Endothelial cell (in vitro differentiated cells): ENCODE measurements around the gene FAM163A. TPM values are rescaled to one million over a fixed set of nuclear protein-coding genes. Genes with fewer than 3 reads are reported as not detected.
"Not testable (repeated sequence)": the region's sequence is repeated elsewhere in the genome, so short reads cannot be mapped to it uniquely, and the experiment has no call there.

Source experiments
- DNase-seq: peaks from one replicate; pipeline ENCODE4 v3.0.0; 2021; ENCODE audit warnings: low spot score
- H3K27ac Mint-ChIP-seq: one replicate; pipeline ENCODE4 v1.8.0; 2021; ENCODE audit warnings: mixed read lengths, inconsistent platforms; ENCODE audit not compliant: unreplicated experiment
- H3K27me3 Mint-ChIP-seq: one replicate; pipeline ENCODE4 v1.8.0; 2021; ENCODE audit warnings: mild to moderate bottlenecking, moderate library complexity, mixed read lengths, inconsistent platforms; ENCODE audit not compliant: unreplicated experiment
- H3K36me3 Mint-ChIP-seq: one replicate; pipeline ENCODE4 v1.8.0; 2021; ENCODE audit warnings: mild to moderate bottlenecking, low read depth, mixed read lengths, inconsistent platforms; ENCODE audit not compliant: unreplicated experiment
- H3K4me1 Mint-ChIP-seq: one replicate; pipeline ENCODE4 v1.8.0; 2021; ENCODE audit warnings: mild to moderate bottlenecking, mixed read lengths, inconsistent platforms; ENCODE audit not compliant: unreplicated experiment
- H3K4me3 Mint-ChIP-seq: one replicate; pipeline ENCODE4 v1.8.0; 2021; ENCODE audit warnings: mild to moderate bottlenecking, mixed read lengths, inconsistent platforms; ENCODE audit not compliant: unreplicated experiment
- H3K9me3 Mint-ChIP-seq: one replicate; pipeline ENCODE4 v1.8.0; 2021; ENCODE audit warnings: mixed read lengths, inconsistent platforms; ENCODE audit not compliant: unreplicated experiment
- CTCF ChIP-seq: fragments of 200-600 bp; sonication (generic); IDR thresholded peaks from one replicate; pipeline ENCODE4 v1.5.0; 2021; ENCODE audit warnings: antibody characterized with exemption; ENCODE audit not compliant: unreplicated experiment
- long read RNA-seq: library from polyadenylated mRNA; unstranded; transcript quantifications from one replicate; pipeline ENCODE4 v2.0.0, GENCODE V29; 2020; ENCODE audit not compliant: unreplicated experiment
- total RNA-seq: library from RNA; stranded (reverse); fragmentation: NEBNext Ultra II Directional; extraction: Animal tissue kit (Norgen Biotek cat#: 25700); gene quantifications from one replicate; pipeline ENCODE4 v1.2.1, GENCODE V29; 2021; ENCODE audit not compliant: unreplicated experiment

The FAM163A gene
- total RNA-seq = not detected
- long read RNA-seq = 0 reads

DNA sequence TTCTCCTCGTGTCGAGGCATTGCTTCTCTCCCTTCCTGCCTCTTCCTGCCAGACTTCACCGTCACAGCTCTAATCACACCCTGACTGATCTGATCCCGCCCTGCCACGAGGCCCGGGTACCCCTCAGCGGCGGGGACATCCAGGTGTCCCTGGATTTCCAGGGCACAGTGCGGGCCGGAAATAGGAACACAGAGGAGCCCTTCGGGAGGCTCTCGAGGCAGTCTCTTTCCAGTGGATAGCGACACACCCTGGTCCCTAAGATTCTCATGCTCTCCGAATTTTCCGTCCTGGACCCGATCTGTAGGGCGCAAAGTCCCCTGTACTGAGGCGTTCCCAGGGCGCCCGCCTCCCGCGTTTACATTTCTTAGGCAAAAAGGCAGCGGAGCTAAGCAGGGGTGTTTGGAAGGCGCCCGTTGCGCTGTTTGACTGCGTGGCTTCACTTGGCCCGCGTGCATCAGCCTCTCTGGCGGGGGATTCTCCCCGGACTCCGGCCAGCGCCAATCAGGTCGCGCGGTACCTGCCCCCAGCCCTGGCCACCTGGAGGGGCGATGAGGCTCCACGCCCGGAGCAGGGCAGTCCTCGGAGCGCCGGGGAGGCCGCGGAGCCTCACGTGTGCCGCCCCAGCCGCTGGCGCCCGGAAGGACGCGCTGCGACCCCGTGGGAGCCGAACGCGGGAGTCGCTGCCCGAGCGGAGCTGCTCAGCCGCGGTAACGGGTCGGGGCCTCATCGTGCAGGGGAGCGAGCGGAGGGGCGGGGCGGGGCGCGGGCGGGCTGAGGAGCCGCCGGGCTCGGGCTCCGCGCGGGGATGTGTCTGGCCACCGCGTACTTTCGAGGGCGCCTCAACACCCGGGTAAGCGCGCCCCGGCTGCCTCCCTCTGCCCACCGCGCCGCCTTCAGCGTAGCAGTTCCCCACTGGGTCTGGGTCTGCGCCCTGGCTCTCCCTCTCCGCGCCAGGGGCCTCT, at the start of gene FAM163A:
Gene FAM163A, plus strand, starts transcription at position 575 of the 962 bp plus-strand sequence. CDS start 69,807 bp downstream, outside the sequence.
- Mint-ChIP-seq H3K36me3 (no peaks in the 10 kb centered on the region), H3K4me1 (peaks cover 2% of the 10 kb centered on the region), H3K9me3 (no peaks in the 10 kb centered on the region), H3K27ac (no peak within 1 kb of the TSS), H3K27me3 (peaks cover 19% of the 10 kb centered on the region), H3K4me3 (no peak within 1 kb of the TSS)
- DNase-seq = peak; percentile 24
- no peak for TF ChIP-seq CTCF

DNA sequence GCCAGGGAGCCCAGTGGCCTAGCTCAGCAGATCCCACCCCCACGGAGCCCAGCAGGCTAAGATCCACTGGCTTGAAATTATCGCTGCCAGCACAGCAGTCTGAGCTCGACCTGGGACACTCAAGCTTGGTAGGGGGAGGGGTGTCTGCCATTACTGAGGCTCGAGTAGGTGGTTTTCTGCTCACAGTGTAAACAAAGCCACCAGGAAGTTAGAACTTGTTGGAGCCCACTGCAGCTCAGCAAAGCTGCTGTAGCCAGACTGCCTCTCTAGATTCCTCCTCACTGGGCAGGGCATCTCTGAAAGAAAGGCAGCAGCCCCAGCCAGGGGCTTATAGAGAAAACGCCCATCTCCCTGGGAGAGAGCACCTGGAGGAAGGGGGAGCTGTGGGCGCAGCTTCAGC, 48.6 kb upstream of the FAM163A start:
- H3K9me3 Mint-ChIP-seq, H3K27ac Mint-ChIP-seq, H3K36me3 Mint-ChIP-seq, H3K4me3 Mint-ChIP-seq, H3K4me1 Mint-ChIP-seq, H3K27me3 Mint-ChIP-seq, DNase-seq: not testable (repeated sequence)

- H3K27me3 Mint-ChIP-seq = no peaks in the 10 kb centered on the region
- no peaks in the 10 kb centered on the region for H3K4me1 Mint-ChIP-seq
- H3K36me3 Mint-ChIP-seq = no peaks in the 10 kb centered on the region
- no peak overlapping the region for H3K27ac Mint-ChIP-seq
- no peak for TF ChIP-seq CTCF
- H3K4me3 Mint-ChIP-seq = no peak overlapping the region
- DNase-seq = no peak
- H3K9me3 Mint-ChIP-seq = peaks cover 3% of the 10 kb centered on the region
Measured at GRCh38 chr1:179702946-179703539, 40.0 kb upstream of the FAM163A start.

GRCh38 chr1:179706339-179706941, 36.7 kb upstream of the FAM163A start:
- no peak overlapping the region for H3K27ac Mint-ChIP-seq
- no peaks in the 10 kb centered on the region for H3K36me3 Mint-ChIP-seq
- no peaks in the 10 kb centered on the region for H3K9me3 Mint-ChIP-seq
- H3K4me1 Mint-ChIP-seq = no peaks in the 10 kb centered on the region
- H3K27me3 Mint-ChIP-seq = no peaks in the 10 kb centered on the region
- peak; percentile 74 for TF ChIP-seq CTCF
- peak; percentile 64 for DNase-seq
- no peak overlapping the region for H3K4me3 Mint-ChIP-seq

DNA sequence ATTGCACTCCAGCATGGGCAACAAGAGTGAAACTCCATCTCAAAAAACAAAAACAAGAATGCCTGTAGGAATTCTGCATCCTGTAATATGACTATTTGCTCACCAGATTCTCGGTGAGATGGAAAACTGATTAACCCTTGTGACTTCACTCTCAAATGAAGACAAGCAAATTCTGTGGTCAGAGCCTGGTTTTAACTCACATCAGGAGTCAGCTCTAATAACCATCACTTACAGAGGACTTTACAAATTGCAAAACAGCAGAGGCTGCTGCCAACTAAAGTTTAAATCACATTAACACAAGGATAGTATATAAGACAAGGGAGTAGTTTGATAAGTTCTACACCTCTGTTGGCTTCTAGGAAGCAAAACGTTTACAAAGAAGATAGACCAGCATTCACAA, 35.7 kb upstream of the FAM163A start:
- TF ChIP-seq CTCF = no peak
- Mint-ChIP-seq H3K4me1 (no peaks in the 10 kb centered on the region), H3K27me3 (no peaks in the 10 kb centered on the region), H3K9me3 (no peaks in the 10 kb centered on the region), H3K27ac (no peak overlapping the region), H3K36me3 (no peaks in the 10 kb centered on the region), H3K4me3 (no peak overlapping the region)
- DNase-seq = no peak
